ENCODE measurements around the gene ARSI.

The ARSI gene

GRCh38 chr5:150293091-150293941, 9.4 kb downstream of the ARSI start:
- ATAC-seq = no peak

GRCh38 chr5:150291388-150292385, 11.0 kb downstream of the ARSI start:
- ATAC-seq = no peak
- DNase-seq = no peak

More at GRCh38 chr5:150293091-150293941, 9.4 kb downstream of the ARSI start:
- no peak for DNase-seq

DNA sequence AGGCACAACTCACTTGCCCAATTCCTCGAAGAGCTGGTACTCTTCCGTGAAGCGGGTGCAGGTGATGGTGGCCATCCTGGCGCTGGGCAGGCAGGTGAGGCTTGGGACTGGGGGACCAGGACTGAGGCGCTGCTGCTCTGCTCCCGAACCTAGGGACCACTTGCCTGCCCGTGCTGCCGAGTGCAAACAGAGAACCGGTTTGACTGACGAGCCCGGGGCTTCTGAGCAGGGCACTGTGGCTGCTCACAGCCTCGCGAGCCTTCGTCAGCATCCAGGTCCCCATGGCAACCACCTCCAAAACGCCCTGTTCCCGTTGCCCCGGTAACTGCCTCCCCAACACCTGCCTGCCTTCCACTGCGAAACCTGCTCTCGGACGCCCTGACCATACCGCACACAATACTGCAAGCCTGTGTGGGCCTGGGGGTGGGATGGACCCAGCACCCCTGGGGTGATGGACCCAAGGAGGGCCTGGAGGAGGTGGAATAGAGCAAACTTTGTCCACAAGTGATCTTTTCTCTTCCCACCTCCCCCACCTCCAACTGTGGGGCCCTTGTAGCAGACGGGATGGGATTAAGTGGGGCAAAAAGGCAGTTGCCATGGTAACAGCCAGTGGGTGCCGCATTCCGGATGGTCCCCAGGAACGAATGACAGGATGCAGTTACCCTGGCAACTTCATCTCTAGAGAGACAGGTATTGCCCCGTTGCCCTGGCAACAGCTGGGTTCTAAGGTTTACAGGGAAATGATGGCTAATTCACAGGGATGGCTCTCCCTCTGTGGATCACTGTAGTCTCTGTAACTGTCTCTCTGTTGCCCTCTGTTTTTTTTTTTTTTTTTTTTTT, 12.9 kb downstream of the ARSI start, which contains the start of gene CAMK2A:
Gene CAMK2A (minus strand): TSS at position 223 of the 840 bp plus-strand sequence. CDS start 148 bp downstream, at position 75.
- ATAC-seq (no peak), DNase-seq (no peak)

GRCh38 chr5:150288791-150289190, 13.9 kb downstream of the ARSI start:
- DNase-seq (no peak), ATAC-seq (no peak)

DNA sequence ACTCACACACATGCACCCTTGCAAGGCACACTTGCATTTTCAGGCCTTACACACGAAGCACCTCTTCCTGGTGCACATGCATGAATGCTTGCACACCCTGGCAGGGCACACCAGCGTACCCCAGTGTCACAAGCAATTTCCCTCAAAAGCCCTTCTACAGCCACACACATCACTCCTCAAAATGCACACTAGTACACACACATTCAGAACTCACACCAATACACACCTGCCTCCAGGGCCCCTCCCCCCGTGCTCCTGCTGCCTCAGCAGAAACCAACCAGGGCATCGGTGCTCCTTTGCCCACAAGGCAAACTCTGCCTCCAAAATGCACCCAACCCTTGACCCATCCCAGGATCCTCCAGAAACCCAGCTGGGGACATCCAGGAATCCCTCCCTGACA, 14.3 kb downstream of the ARSI start:
- ATAC-seq (no peak), DNase-seq (no peak)

DNA sequence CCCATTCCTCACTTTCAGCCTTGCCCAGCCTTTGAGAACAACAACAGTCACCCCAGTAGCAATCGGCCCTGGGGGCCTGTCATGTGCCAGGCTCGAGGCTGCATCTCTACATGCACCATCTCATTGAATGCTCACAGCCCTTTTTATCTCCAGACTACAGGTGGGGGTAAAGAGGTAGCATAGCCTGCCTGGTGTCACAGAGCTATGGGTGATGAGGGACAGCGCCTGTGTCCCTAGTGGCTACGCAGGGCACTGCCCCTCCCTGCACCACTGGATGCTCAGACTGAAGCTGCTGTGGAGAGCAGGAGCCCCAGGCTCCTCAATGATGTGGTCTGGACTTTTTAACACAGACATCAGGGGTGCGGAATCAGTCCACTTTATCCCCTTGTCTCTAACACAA, 15.9 kb downstream of the ARSI start:
- ATAC-seq (no peak), DNase-seq (peak; percentile 8)

- no peak for ATAC-seq
- DNase-seq = no peak
Observed at GRCh38 chr5:150285114-150285513, 17.6 kb downstream of the ARSI start.

DNA sequence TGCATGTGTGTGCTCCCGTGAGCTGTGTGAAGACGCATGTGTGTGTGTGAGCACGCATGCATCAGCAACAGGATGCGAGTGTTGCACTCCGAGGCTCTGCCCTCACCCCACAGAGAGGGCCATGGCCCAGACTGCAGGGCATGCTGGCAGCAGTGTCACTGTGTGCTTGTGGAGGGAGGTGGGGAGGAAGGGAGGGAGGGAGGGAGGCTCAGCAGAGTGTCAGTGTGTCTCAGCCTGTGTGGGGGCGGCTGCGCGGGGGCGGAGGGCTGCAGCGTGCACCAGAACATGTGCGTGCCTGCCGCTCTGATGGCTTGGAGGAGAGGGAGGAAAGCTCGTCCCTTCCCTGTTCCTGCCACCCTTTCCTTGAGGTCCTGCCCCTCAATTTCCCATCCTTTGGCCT, 18.4 kb downstream of the ARSI start:
- no peak for ATAC-seq
- DNase-seq = no peak

DNA sequence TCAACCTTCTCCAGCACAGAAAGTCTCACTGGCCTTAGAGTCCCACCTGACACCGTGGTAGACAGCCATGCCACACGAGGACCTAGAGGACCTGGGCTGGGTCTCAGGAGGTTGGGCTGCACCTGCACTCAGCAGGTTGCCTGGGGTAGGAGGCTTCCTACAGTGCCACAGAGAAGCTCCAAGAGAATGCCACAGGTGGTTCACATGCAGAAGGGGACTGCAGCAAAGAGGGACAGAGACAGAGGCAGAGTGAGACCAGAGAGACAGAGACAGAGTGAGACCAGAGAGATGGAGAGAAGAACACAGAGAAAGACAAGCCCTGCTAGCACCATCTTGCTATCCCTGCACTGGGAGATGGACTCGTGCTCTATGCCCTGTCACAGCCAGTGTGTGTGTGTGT, 18.8 kb downstream of the ARSI start:
- DNase-seq (no peak), ATAC-seq (no peak)

DNA sequence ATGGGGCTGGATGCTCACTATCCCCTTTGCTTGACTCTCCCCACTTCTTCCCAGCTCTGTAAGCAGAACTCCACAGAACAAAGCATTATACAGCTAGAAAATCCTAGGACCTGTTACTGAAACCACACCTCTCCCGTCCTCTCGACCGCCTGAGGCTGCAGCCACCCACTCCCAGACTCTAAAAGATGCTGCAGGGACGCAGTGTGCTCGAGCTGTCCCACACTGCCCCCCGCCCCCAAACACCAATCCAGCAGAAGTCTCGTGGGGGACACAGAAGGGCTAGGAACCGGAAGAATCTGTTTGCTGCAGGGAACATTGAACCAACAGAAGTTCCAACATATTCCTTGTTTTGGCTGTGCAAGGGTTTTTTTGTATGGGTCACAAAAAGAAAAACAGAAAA, 20.7 kb downstream of the ARSI start:
- no peak for DNase-seq
- ATAC-seq = no peak

DNA sequence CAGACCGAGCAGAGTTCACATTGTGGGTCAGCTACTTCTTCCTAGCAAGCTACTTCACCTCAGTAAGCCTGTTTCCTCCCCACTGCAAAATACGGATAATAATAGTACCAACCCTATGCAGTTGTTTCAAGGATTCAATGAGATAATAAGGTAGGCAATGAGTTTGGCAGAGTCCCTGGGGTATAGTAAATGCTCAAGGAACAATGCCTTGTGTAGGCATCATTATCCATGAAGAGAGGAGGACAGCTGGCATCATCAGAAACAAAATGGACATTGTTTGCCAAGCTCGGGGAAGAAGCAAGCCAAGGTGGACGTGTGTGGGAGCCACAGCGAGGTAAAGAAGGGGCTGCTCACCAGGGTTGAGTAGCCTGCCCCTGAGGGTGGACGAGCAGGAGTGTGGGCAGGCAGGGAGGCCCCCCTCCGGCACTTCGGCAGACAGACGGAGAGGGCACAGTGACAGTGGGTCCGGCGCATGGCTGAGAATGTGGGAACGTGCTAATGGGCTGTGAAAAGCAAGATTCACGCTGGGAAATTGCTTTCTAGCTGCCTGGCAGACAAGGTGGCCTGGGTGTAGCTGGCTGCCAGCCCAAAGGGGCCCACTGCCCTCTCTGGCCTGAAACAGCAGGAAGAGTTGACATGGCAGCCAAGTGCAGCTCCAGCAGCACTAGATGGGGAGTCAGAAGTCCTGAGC, 23.2 kb downstream of the ARSI start:
- ATAC-seq (no peak), DNase-seq (no peak)

GRCh38 chr5:150278916-150279315, 23.8 kb downstream of the ARSI start:
- ATAC-seq (no peak), DNase-seq (no peak)

DNA sequence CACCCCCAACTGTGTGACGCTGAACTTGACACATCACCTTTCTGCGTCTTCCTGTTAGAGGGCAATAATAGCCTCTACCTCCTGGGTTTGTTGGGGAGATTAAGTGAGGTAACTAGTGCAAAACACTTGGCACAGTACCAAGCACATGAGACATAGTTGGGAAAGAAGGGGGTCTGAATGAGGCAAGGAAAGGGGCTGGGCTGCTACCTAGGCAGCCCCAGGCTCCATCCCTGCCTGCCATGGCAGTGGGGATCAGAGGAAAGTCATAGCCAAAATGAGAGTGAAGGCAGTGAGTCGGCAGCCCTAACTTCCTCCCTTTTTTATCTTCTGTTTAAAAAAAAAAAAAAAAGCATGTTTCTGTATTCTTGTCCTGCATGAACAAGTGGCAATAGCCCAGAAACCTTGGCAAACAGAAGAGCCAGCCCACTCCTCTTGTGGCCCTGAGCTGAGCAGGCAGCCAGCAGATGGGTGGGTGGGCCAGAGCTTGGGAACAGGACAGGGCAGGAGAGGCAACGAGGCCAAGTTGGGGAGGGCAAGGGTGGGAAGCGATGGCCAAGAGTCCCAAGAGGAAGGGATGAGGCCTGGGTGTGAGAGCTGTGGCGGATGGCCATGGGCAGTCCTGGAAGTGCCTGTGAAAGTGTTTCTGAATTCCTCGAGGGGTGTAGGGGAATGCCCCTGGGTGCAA, 24.5 kb downstream of the ARSI start:
- ATAC-seq (no peak), DNase-seq (no peak)

GRCh38 chr5:150277043-150277442, 25.7 kb downstream of the ARSI start:
- ATAC-seq (no peak), DNase-seq (no peak)

GRCh38 chr5:150274811-150275210, 27.9 kb downstream of the ARSI start:
- no peak for ATAC-seq
- DNase-seq = no peak

- ATAC-seq = peak; percentile 34
- DNase-seq = no peak
Observed at GRCh38 chr5:150272531-150272930, 30.2 kb downstream of the ARSI start.

DNA sequence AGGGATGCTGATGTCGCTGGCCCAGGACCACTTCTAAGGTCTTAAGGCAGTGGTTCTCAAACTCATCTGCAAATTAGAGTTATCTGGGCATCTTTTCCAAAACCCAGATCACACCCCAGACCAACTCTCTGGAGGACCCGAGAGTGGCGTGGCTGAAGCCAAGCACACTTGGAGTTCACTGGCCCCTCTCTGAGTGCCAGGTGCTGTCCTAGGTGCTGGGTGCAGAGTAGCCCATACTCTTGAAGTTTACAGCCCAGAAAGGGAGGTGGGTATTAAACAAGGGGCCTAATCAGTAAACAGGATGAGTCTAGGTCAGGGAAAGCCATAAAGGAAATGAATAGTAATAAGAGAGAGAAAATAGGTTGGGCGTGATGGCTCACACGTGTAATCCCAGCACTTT, 30.8 kb downstream of the ARSI start:
- DNase-seq (no peak), ATAC-seq (no peak)

DNA sequence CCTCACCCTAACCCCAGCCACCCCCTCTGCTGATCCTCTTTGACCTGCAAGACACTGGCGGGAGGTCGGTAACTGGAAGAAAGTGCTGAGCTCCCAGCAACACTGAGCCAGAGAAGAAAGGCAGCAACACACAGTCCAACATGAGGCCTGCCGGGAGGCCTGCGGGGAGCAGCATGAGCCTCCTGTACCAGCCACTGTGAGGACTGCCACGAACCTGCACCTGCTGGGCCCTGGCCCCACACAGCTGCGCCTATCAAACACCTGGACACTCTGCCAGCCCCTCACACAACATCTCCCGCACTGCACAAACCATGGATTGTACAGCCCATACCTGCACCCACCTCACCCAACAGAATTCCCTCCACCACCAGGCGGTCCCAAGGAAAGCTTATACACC, 31.4 kb downstream of the ARSI start:
- DNase-seq (no peak), ATAC-seq (no peak)

DNA sequence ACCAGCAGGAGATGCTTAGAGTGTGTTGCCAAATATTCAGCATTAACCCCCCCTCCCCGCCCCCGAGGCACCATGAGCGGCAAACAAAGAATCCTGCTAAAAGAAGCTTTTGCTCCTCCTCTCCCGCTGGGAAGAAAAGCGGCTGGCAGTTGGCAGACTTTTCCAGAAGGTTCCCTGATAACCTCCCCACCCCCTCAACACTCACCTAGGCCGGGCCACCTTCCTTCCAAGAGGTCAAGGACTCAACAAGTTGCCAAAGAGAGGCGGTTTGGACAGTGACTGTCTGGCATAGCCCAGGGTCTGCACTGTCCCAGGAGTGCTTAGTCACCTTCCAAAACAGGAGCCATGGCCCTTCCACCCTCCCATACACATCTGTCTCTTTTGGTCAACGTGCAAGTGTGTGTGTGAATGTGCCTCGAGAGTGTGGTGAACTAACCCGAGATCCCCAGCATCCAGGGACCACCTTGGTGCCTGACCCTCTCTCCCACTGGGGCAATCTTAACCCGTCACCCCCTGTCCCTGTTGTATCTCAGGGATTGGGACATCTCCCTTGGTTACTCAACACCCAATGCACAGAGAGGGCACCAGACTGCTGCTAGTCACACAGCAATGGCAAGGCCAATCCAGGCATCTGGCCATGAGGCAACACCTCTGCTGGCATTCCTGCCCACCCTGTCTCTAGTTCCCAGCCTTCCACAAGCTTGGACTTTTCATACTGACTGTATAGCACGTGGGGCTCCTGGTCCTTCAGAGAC, 32.0 kb downstream of the ARSI start:
- DNase-seq (no peak), ATAC-seq (no peak)

DNA sequence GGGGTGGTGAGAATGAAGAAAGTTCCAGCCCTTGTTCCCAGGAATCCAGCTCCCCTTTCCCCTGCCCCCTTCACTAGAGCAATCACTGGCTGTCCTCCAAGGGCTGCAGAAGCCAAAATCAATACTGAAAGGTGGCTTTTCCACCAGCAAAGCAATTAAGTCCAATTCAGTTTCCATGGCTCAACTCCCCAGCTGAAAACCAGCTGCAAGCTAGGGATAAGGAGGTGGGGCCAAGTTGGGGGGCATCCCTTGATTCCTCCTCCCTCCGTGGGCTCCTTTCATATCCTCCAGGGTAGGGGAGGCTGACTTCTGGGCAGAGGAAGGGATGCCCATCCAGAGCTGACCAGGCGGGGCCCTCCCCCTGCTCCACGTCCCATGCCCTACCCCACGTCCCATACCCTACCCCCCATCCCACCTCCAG, 35.8 kb downstream of the ARSI start:
- no peak for DNase-seq
- no peak for ATAC-seq
